ENCODE measurements around the gene PANX1. TPM values are rescaled to one million over a fixed set of nuclear protein-coding genes. Genes with fewer than 3 reads are reported as not detected.
"Not testable (repeated sequence)": the region's sequence is repeated elsewhere in the genome, so short reads cannot be mapped to it uniquely, and the experiment has no call there.

PANX1 gene
- total RNA-seq, 2 donors from 2014 or later, result 7.1 to 19.8 TPM

DNA sequence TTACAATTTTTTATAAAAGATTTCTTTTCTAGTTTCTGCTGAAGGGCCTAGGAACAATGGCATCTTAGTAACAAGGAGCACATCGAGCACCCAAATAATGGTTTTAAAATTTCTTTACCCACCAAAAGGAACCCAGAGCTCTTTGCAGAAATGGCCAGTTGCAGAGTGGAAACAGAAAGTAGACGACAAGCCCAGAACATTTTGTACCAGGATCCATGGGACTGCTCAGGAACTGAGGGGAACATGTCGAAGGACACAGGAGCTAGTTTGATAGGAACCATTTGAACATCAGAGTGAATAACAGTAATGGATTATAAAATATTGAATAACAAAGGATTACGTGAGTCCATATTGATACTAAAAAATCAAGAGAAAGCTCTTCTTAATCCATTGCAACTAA lies 17.3 kb downstream of the PANX1 start:
- DNase-seq (no peak), ATAC-seq (no peak)
- H3K27ac Mint-ChIP-seq, result no peak overlapping the region
- no peaks in the 10 kb centered on the region for H3K9me3 ChIP-seq (ENCODE audit: control insufficient read depth, low read length, poor library complexity, severe bottlenecking)
- peaks cover 4% of the 10 kb centered on the region for H3K36me3 Mint-ChIP-seq (ENCODE audit: low read depth)
- no peaks in the 10 kb centered on the region for H3K27me3 Mint-ChIP-seq
- peaks cover 62% of the 10 kb centered on the region for H3K4me1 Mint-ChIP-seq
- no peak overlapping the region for H3K4me3 Mint-ChIP-seq

- no peaks in the 10 kb centered on the region for H3K9me3 ChIP-seq (ENCODE audit: control insufficient read depth, low read length, poor library complexity, severe bottlenecking)
- Mint-ChIP-seq H3K4me3 (no peak overlapping the region), H3K27me3 (no peaks in the 10 kb centered on the region), H3K4me1 (peaks cover 67% of the 10 kb centered on the region), H3K27ac (peak overlapping the region; percentile 79), H3K36me3 (ENCODE audit: low read depth) (peaks cover 4% of the 10 kb centered on the region)
- ATAC-seq (no peak), DNase-seq (no peak)
Measured at GRCh38 chr11:94147433-94147845, 18.8 kb downstream of the PANX1 start.

DNA sequence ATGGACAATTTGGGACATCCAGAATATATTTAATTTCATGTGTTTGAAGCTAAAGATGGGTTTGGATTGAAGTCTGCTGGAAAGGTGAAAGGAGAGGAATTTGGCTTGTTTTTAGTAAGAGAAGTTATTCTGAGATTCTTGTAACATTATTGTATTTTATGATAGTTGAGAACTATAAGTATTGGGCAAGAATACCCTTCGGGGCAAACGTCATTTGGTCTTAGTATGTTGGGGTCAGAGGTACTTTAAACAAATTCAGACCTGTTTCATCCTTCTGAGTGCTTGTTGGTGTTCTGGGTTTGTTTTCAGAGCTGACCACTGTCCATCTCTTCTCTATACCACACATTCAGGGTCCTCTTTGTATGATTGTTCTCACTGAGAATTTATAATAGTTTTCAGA lies 19.5 kb downstream of the PANX1 start:
- H3K4me3 Mint-ChIP-seq, result no peak overlapping the region
- ATAC-seq (no peak), DNase-seq (no peak)
- H3K27ac Mint-ChIP-seq, result peak overlapping the region; percentile 79
- H3K36me3 Mint-ChIP-seq (ENCODE audit: low read depth), result peaks cover 7% of the 10 kb centered on the region
- H3K4me1 Mint-ChIP-seq, result peaks cover 67% of the 10 kb centered on the region
- H3K27me3 Mint-ChIP-seq, result no peaks in the 10 kb centered on the region
- no peaks in the 10 kb centered on the region for H3K9me3 ChIP-seq (ENCODE audit: control insufficient read depth, low read length, poor library complexity, severe bottlenecking)

- H3K36me3 Mint-ChIP-seq (ENCODE audit: low read depth), result peaks cover 7% of the 10 kb centered on the region
- DNase-seq, result no peak
- H3K9me3 ChIP-seq (ENCODE audit: control insufficient read depth, low read length, poor library complexity, severe bottlenecking), result no peaks in the 10 kb centered on the region
- H3K4me1 Mint-ChIP-seq, result peaks cover 63% of the 10 kb centered on the region
- H3K4me3 Mint-ChIP-seq, result no peak overlapping the region
- no peak for ATAC-seq
- peak overlapping the region; percentile 48 for H3K27ac Mint-ChIP-seq
- no peaks in the 10 kb centered on the region for H3K27me3 Mint-ChIP-seq
Measured at GRCh38 chr11:94149431-94150017, 20.9 kb downstream of the PANX1 start.

GRCh38 chr11:94150056-94150455 lies 21.4 kb downstream of the PANX1 start:
- no peaks in the 10 kb centered on the region for H3K27me3 Mint-ChIP-seq
- H3K27ac Mint-ChIP-seq, result peak overlapping the region; percentile 48
- peaks cover 7% of the 10 kb centered on the region for H3K36me3 Mint-ChIP-seq (ENCODE audit: low read depth)
- peaks cover 57% of the 10 kb centered on the region for H3K4me1 Mint-ChIP-seq
- no peak overlapping the region for H3K4me3 Mint-ChIP-seq
- no peaks in the 10 kb centered on the region for H3K9me3 ChIP-seq (ENCODE audit: control insufficient read depth, low read length, poor library complexity, severe bottlenecking)
- DNase-seq (no peak), ATAC-seq (no peak)

DNA sequence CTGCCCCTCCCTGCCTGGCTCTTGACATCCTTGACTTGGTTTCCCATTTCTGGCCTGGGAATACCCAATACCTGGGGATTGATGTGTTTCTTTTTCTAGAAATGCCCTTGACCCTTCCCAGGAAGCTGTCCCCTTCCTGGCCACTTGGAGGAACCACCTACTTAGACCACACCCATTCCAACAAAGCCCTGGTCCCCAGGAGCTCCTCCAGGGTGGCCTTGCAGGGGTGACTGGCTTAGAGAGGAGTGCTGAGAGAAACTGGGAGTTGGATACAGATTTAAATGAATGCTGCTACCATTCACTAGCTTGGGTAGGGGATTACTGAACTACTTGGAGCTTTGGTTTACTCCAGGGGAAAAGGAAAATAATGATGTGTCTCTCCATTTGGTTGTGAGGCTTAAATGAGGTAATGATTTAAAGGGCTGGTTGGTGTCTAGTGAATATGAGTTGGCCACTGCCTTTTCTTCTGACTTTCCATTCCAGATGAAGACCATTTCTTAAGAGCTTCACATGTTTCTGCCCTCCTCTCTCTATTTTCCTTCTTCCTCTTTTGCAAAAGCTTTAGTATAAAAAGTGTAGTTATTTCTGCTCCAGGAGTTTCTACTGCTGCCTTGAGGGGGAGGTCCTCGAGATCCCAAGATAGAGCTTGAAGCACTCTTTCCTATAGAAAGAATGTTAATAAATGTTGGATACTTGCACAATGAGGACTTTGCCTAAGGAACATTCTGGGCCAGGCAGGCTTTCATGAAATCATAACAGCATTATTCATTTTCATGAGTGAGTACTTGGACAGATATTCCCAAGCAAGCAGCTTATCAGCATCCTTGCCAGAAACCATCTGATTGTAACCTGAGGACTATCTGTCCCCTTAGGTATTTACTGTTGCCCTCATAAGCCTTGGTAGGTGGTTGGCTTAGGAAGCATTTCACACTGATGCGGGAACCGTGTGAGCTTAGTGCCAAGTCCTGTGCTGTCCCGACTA lies 22.4 kb downstream of the PANX1 start:
- H3K27me3 Mint-ChIP-seq, result no peaks in the 10 kb centered on the region
- H3K27ac Mint-ChIP-seq, result peak overlapping the region; percentile 32
- peaks cover 4% of the 10 kb centered on the region for H3K36me3 Mint-ChIP-seq (ENCODE audit: low read depth)
- DNase-seq (no peak), ATAC-seq (no peak)
- no peak overlapping the region for H3K4me3 Mint-ChIP-seq
- peaks cover 50% of the 10 kb centered on the region for H3K4me1 Mint-ChIP-seq
- no peaks in the 10 kb centered on the region for H3K9me3 ChIP-seq (ENCODE audit: control insufficient read depth, low read length, poor library complexity, severe bottlenecking)

- no peak for DNase-seq
- H3K9me3 ChIP-seq (ENCODE audit: control insufficient read depth, low read length, poor library complexity, severe bottlenecking), result no peaks in the 10 kb centered on the region
- H3K27me3 Mint-ChIP-seq, result no peaks in the 10 kb centered on the region
- no peak overlapping the region for H3K4me3 Mint-ChIP-seq
- peaks cover 4% of the 10 kb centered on the region for H3K36me3 Mint-ChIP-seq (ENCODE audit: low read depth)
- peaks cover 43% of the 10 kb centered on the region for H3K4me1 Mint-ChIP-seq
- H3K27ac Mint-ChIP-seq, result no peak overlapping the region
- ATAC-seq, result no peak
Measured at GRCh38 chr11:94151903-94152677, 23.4 kb downstream of the PANX1 start.

GRCh38 chr11:94152678-94153065 lies 24.0 kb downstream of the PANX1 start:
- no peaks in the 10 kb centered on the region for H3K27me3 Mint-ChIP-seq
- H3K4me1 Mint-ChIP-seq, result peaks cover 38% of the 10 kb centered on the region
- no peak overlapping the region for H3K27ac Mint-ChIP-seq
- H3K4me3 Mint-ChIP-seq, result no peak overlapping the region
- no peaks in the 10 kb centered on the region for H3K9me3 ChIP-seq (ENCODE audit: control insufficient read depth, low read length, poor library complexity, severe bottlenecking)
- DNase-seq, result no peak
- peaks cover 4% of the 10 kb centered on the region for H3K36me3 Mint-ChIP-seq (ENCODE audit: low read depth)
- ATAC-seq, result no peak

DNA sequence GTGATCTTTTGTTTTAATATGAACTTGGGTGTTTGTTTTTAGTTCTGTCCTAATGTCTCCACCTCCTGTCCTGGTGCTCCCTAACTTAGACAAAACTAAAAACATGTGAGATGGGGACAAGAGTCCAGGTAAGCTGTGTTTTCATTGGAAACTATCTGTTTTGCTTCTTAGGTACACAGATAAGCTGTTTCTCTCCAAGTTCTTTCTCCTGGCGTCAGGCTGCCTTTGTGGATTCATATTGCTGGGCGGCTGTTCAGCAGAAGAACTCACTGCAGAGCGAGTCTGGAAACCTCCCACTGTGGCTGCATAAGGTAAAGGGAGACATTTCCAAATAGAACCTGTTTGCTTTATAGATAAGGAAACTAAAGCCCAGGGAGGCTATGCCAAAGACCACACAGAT lies 24.7 kb downstream of the PANX1 start:
- Mint-ChIP-seq H3K27ac (no peak overlapping the region), H3K36me3 (ENCODE audit: low read depth) (peaks cover 4% of the 10 kb centered on the region), H3K27me3 (no peaks in the 10 kb centered on the region), H3K4me3 (no peak overlapping the region), H3K4me1 (peaks cover 33% of the 10 kb centered on the region)
- no peaks in the 10 kb centered on the region for H3K9me3 ChIP-seq (ENCODE audit: control insufficient read depth, low read length, poor library complexity, severe bottlenecking)
- ATAC-seq (no peak), DNase-seq (no peak)

DNA sequence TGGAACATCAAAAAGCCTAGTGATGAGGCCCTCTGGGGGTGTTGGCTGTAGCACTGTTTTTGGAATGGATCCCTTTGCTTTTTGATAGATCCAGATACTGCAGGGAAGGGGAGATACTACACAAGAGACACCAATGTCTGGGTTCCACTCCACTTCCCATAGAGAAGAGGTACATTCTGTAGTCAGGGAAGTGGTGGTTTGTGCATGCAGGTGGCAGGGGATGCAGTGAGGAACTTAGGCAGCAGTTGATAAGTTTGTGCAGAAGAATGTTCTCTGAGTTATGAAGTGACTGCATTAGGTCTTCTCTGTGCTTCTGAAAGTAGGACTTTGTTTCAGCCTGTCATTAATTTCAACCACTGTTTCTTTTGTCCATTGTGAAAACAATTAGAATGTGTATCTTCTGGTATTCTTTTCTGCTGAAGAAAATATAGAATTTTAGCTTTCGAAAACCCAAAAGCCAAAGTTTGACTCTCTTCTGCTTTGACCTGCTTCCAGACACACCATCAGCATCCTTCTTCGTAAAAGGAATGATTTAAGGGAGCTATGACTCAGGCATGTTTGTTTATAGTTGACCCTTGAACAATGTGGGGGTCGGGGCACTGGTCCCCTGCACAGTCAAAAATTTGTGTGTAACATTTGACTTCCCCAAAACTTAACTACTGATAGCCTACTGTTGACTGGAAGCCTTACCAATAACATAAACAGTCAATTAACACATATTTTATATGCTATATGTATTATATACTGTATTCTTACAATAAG lies 25.6 kb downstream of the PANX1 start:
- Mint-ChIP-seq H3K27me3 (no peaks in the 10 kb centered on the region), H3K36me3 (ENCODE audit: low read depth) (peaks cover 4% of the 10 kb centered on the region), H3K4me3 (no peak overlapping the region), H3K27ac (no peak overlapping the region), H3K4me1 (peaks cover 27% of the 10 kb centered on the region)
- DNase-seq, result no peak
- ATAC-seq, result no peak
- H3K9me3 ChIP-seq (ENCODE audit: control insufficient read depth, low read length, poor library complexity, severe bottlenecking), result no peaks in the 10 kb centered on the region

- not testable (repeated sequence) for DNase-seq; ATAC-seq; H3K27ac Mint-ChIP-seq; H3K27me3 Mint-ChIP-seq; H3K9me3 ChIP-seq (ENCODE audit: control insufficient read depth, low read length, poor library complexity, severe bottlenecking); H3K36me3 Mint-ChIP-seq (ENCODE audit: low read depth); H3K4me3 Mint-ChIP-seq
- peaks cover 14% of the 10 kb centered on the region for H3K4me1 Mint-ChIP-seq
Measured at GRCh38 chr11:94157339-94157738, 28.7 kb downstream of the PANX1 start.

DNA sequence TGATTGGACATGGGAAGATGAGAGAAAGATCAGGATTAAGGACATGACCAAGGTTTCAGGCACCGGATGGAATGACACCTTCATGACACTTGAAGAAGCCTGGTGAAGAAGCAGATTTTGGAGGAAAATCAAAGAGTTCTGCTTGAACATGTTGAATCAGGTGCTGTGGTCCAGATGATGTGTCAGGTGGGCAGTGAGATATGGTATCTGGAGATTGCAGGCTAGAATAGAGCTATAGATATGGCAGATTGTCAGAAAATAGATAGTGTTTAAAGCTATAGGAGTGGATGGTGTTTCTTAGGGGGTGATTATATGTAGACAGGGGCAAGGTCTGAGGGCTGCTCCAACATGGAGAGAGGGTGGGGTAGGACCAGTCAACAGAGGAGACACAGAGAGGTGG lies 40.2 kb downstream of the PANX1 start:
- ATAC-seq, result no peak
- peaks cover 9% of the 10 kb centered on the region for H3K36me3 Mint-ChIP-seq (ENCODE audit: low read depth)
- H3K4me3 Mint-ChIP-seq, result no peak overlapping the region
- H3K27ac Mint-ChIP-seq, result no peak overlapping the region
- H3K4me1 Mint-ChIP-seq, result peaks cover 40% of the 10 kb centered on the region
- H3K27me3 Mint-ChIP-seq, result no peaks in the 10 kb centered on the region
- DNase-seq, result no peak
- H3K9me3 ChIP-seq (ENCODE audit: control insufficient read depth, low read length, poor library complexity, severe bottlenecking), result peaks cover 4% of the 10 kb centered on the region

All from T-helper 17 cell (primary cell).